ENCODE measurements around the gene SYNE2. TPM values are rescaled to one million over a fixed set of nuclear protein-coding genes. Genes with fewer than 3 reads are reported as not detected.

SYNE2 gene
- total and polyA plus RNA-seq, 12 donors, result 43.6 to 205 (median 103) TPM

- H3K4me3 ChIP-seq, result no peak overlapping the region
- no peaks in the 10 kb centered on the region for H3K4me1 ChIP-seq
- no peaks in the 10 kb centered on the region for H3K9me3 ChIP-seq
- intact Hi-C loops (cut with DNase I), result loop anchor here in 3 of 10 donors (10.0 kb wide), 2 partner anchors 190 to 200 kb away; no protein-coding TSS in a partner anchor
- no peak for DNase-seq
- ATAC-seq, result no peak
- no peak for TF ChIP-seq CTCF (IDR thresholded peaks at IDR 0.05)
- H3K27ac ChIP-seq, result no peak overlapping the region
- no peaks in the 10 kb centered on the region for H3K27me3 ChIP-seq
- 80 to 82% methylated on average over 4 of the region's 4 CpGs for WGBS, 2 donors
- H3K36me3 ChIP-seq, result peaks cover 0 to 100% (median 25%) of the 10 kb centered on the region in 9 donors
Measured at GRCh38 chr14:63995285-63995684, 142.5 kb downstream of the SYNE2 start.

DNA sequence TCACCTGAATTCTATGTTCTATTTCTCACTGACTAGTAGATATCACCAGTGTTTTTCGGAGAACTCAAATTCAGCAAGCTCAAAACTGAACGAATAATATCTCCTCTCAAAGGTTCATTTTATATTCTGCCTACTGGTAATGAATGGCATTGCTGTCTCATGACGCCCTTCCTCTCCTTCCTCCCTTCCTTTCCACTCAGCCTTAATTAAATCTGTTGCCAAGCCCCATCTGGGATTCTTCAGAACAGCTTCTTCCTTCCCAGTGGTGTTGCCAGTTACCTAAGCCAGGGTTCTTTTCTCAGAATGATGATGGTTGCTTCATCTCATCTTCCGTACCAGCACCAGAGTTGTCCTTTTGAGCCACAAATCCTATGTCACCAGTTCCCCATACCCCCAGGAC, 143.2 kb downstream of the SYNE2 start:
- no peak overlapping the region for H3K27ac ChIP-seq
- peaks cover 0 to 100% (median 30%) of the 10 kb centered on the region in 9 donors for H3K36me3 ChIP-seq
- H3K27me3 ChIP-seq, result no peaks in the 10 kb centered on the region
- no peak for TF ChIP-seq CTCF (IDR thresholded peaks at IDR 0.05)
- no peak overlapping the region for H3K4me3 ChIP-seq
- ATAC-seq (no peak), DNase-seq (no peak)
- H3K4me1 ChIP-seq, result no peaks in the 10 kb centered on the region
- H3K9me3 ChIP-seq, result peaks cover 0 to 5% (median 0%) of the 10 kb centered on the region in 11 donors
- intact Hi-C loops (cut with DNase I), result loop anchor here in 3 of 10 donors (10.0 kb wide), 2 partner anchors 191 to 201 kb away; no protein-coding TSS in a partner anchor
- 68 to 79% methylated on average over 4 of the region's 4 CpGs for WGBS, 2 donors

GRCh38 chr14:63996625-63997220, 143.9 kb downstream of the SYNE2 start:
- no peaks in the 10 kb centered on the region for H3K4me1 ChIP-seq
- H3K36me3 ChIP-seq, result peaks cover 0 to 100% (median 31%) of the 10 kb centered on the region in 9 donors
- no peaks in the 10 kb centered on the region for H3K27me3 ChIP-seq
- H3K4me3 ChIP-seq, result no peak overlapping the region
- WGBS, 2 donors, result 90 to 93% methylated on average over 10 of the region's 10 CpGs
- DNase-seq (no peak), ATAC-seq (no peak)
- intact Hi-C loops (cut with DNase I), result loop anchor here in 3 of 10 donors (10.0 kb wide), 2 partner anchors 192 to 202 kb away; no protein-coding TSS in a partner anchor
- no peak overlapping the region for H3K27ac ChIP-seq
- TF ChIP-seq CTCF (IDR thresholded peaks at IDR 0.05), result no peak
- H3K9me3 ChIP-seq, result peaks cover 0 to 5% (median 0%) of the 10 kb centered on the region in 11 donors

DNA sequence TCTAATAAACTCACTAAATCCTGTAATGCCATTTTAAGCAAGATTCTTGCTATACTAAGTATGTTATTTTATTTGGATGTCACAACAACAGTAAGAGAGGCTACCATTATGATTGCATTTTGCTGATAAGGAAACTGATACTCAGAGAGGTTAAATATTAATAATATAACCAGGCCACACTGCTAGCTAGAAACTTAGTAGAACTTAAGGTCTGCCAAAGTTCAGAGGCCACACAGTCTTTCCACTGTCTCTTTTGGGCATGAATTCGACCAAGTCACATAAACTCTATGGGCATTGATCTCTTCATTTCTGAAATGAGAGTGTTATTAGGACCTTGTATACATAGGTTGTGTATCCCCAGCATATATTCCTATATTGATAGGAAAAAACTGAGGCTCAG, 147.9 kb downstream of the SYNE2 start:
- Histone ChIP-seq H3K36me3 (peaks cover 0 to 94% (median 40%) of the 10 kb centered on the region in 9 donors), H3K4me1 (no peaks in the 10 kb centered on the region), H3K27me3 (no peaks in the 10 kb centered on the region), H3K27ac (no peak overlapping the region), H3K9me3 (peaks cover 0 to 5% (median 0%) of the 10 kb centered on the region in 11 donors), H3K4me3 (no peak overlapping the region)
- WGBS, 2 donors, result 95 to 100% methylated on average over 1 of the region's 1 CpG
- DNase-seq (no peak), ATAC-seq (no peak)
- intact Hi-C loops (cut with DNase I), result loop anchor here in 1 of 10 donors (10.0 kb wide), 1 partner anchor 196 kb away; no protein-coding TSS in a partner anchor
- TF ChIP-seq CTCF (IDR thresholded peaks at IDR 0.05), result no peak
